Measurements from ENCODE around the gene EDEM2.
"Not testable (repeated sequence)": the region's sequence is repeated elsewhere in the genome, so short reads cannot be mapped to it uniquely, and the experiment has no call there.

Gene EDEM2

GRCh38 chr20:35125753-35126152, 21.4 kb downstream of the EDEM2 start:
- no peak for DNase-seq

- DNase-seq, result no peak
Observed at GRCh38 chr20:35122756-35123405, 24.3 kb downstream of the EDEM2 start.

GRCh38 chr20:35121186-35121585, 25.9 kb downstream of the EDEM2 start:
- no peak for DNase-seq

GRCh38 chr20:35120012-35120701, 27.0 kb downstream of the EDEM2 start:
- no peak for DNase-seq

GRCh38 chr20:35117629-35118028, 29.5 kb downstream of the EDEM2 start:
- DNase-seq, result no peak

GRCh38 chr20:35117196-35117595, 29.9 kb downstream of the EDEM2 start:
- DNase-seq, result no peak

GRCh38 chr20:35116258-35116657, 30.9 kb downstream of the EDEM2 start:
- no peak for DNase-seq

- no peak for DNase-seq
Observed at GRCh38 chr20:35115606-35116005, 31.5 kb downstream of the EDEM2 start.

GRCh38 chr20:35112276-35112675, 34.9 kb downstream of the EDEM2 start:
- not testable (repeated sequence) for DNase-seq

GRCh38 chr20:35111141-35111888, 35.8 kb downstream of the EDEM2 start:
- DNase-seq, result no peak

GRCh38 chr20:35108921-35109320, 38.2 kb downstream of the EDEM2 start:
- no peak for DNase-seq

- DNase-seq, result no peak
Observed at GRCh38 chr20:35106827-35107380, 40.2 kb downstream of the EDEM2 start.

GRCh38 chr20:35104685-35105295, 42.3 kb downstream of the EDEM2 start:
- no peak for DNase-seq

- no peak for DNase-seq
Observed at GRCh38 chr20:35101620-35102019, 45.5 kb downstream of the EDEM2 start.

- DNase-seq, result no peak
Observed at GRCh38 chr20:35093267-35093884, 53.8 kb downstream of the EDEM2 start.

- DNase-seq, result peak; percentile 73 to 84 (median 82)
Observed at GRCh38 chr20:35092524-35093266, 54.4 kb downstream of the EDEM2 start, which contains the start of gene TRPC4AP. TSS of gene TRPC4AP (minus strand) at chr20:35092807. CDS start at chr20:35092781, 26 bp downstream.

GRCh38 chr20:35091816-35092523, 55.2 kb downstream of the EDEM2 start:
- no peak for DNase-seq

GRCh38 chr20:35088231-35089145, 58.6 kb downstream of the EDEM2 start:
- DNase-seq, result no peak

GRCh38 chr20:35087791-35088190, 59.3 kb downstream of the EDEM2 start:
- DNase-seq, result no peak

- no peak for DNase-seq
Observed at GRCh38 chr20:35087355-35087754, 59.8 kb downstream of the EDEM2 start.

Data from activated naive CD4-positive, alpha-beta T cell (primary cell).